Activated naive CD4-positive, alpha-beta T cell treated with anti-CD3 and anti-CD28 coated beads, Interleukin-2, amount 10 ng/mL, durations not matched to agents 7 days and 5 days (primary cell): ENCODE measurements around the gene ZNF141.
"Not testable (repeated sequence)": the region's sequence is repeated elsewhere in the genome, so short reads cannot be mapped to it uniquely, and the experiment has no call there.

Experiments used
- CTCF ChIA-PET: fragments of 350-600 bp; sonication (Branson Sonifier 250); formaldehyde crosslinking; loops from one replicate; lab custom pipeline; 2021; ENCODE audit warnings: antibody characterized with exemption; lab: Charles Lee
- DNase-seq: peaks from one replicate; pipeline ENCODE4 v3.0.0-alpha.2; 2020
- H3K27ac Mint-ChIP-seq: one replicate; pipeline ENCODE4 v1.8.0; 2021; ENCODE audit warnings: mild to moderate bottlenecking, moderate library complexity, mixed read lengths
- H3K27me3 Mint-ChIP-seq: one replicate; pipeline ENCODE4 v1.8.0; 2021; ENCODE audit warnings: mild to moderate bottlenecking, mixed read lengths
- H3K36me3 Mint-ChIP-seq: one replicate; pipeline ENCODE4 v1.8.0; 2021; ENCODE audit warnings: mixed read lengths
- H3K4me1 Mint-ChIP-seq: one replicate; pipeline ENCODE4 v1.8.0; 2021; ENCODE audit warnings: mixed read lengths
- H3K4me3 Mint-ChIP-seq: one replicate; pipeline ENCODE4 v1.8.0; 2021; ENCODE audit warnings: mild to moderate bottlenecking, moderate library complexity, mixed read lengths
- H3K9me3 Mint-ChIP-seq: one replicate; pipeline ENCODE4 v1.8.0; 2021; ENCODE audit warnings: mixed read lengths

The ZNF141 gene

GRCh38 chr4:337143-337931 lies at the start of gene ZNF141:
Gene ZNF141 (plus strand): TSS chr4:337814. CDS start chr4:337984, 170 bp downstream.
- Mint-ChIP-seq H3K27ac (peak within 1 kb of the TSS; percentile 99), H3K9me3 (peaks cover 54% of the 10 kb centered on the region), H3K27me3 (peaks cover 4% of the 10 kb centered on the region), H3K36me3 (peaks cover 67% of the 10 kb centered on the region), H3K4me3 (peak within 1 kb of the TSS; percentile 99), H3K4me1 (peaks cover 35% of the 10 kb centered on the region)
- peak; percentile 96 for DNase-seq
- CTCF ChIA-PET: no interaction called here

- Mint-ChIP-seq H3K36me3 (no peaks in the 10 kb centered on the region), H3K9me3 (peaks cover 31% of the 10 kb centered on the region), H3K27ac (no peak overlapping the region), H3K4me1 (no peaks in the 10 kb centered on the region), H3K4me3 (no peak overlapping the region), H3K27me3 (no peaks in the 10 kb centered on the region)
- CTCF ChIA-PET: no interaction called here
- no peak for DNase-seq
Observed at GRCh38 chr4:288891-289290, 48.7 kb upstream of the ZNF141 start.

GRCh38 chr4:294732-295131 lies 42.9 kb upstream of the ZNF141 start:
- Mint-ChIP-seq H3K36me3 (no peaks in the 10 kb centered on the region), H3K27ac (no peak overlapping the region), H3K4me3 (no peak overlapping the region), H3K27me3 (no peaks in the 10 kb centered on the region), H3K9me3 (peaks cover 37% of the 10 kb centered on the region), H3K4me1 (no peaks in the 10 kb centered on the region)
- CTCF ChIA-PET: no interaction called here
- no peak for DNase-seq

GRCh38 chr4:302381-302780 lies 35.2 kb upstream of the ZNF141 start:
- Mint-ChIP-seq H3K4me3 (no peak overlapping the region), H3K27me3 (peaks cover 26% of the 10 kb centered on the region), H3K36me3 (peaks cover 7% of the 10 kb centered on the region), H3K4me1 (peaks cover 13% of the 10 kb centered on the region), H3K27ac (no peak overlapping the region), H3K9me3 (peaks cover 51% of the 10 kb centered on the region)
- DNase-seq: no peak
- CTCF ChIA-PET: no interaction called here

- H3K27ac Mint-ChIP-seq, DNase-seq, H3K36me3 Mint-ChIP-seq, CTCF ChIA-PET, H3K4me3 Mint-ChIP-seq: not testable (repeated sequence)
- H3K27me3 Mint-ChIP-seq: peaks cover 26% of the 10 kb centered on the region
- H3K4me1 Mint-ChIP-seq: peaks cover 13% of the 10 kb centered on the region
- H3K9me3 Mint-ChIP-seq: peaks cover 51% of the 10 kb centered on the region
Observed at GRCh38 chr4:304516-304915, 33.1 kb upstream of the ZNF141 start.

GRCh38 chr4:304969-305680 lies 32.5 kb upstream of the ZNF141 start, which contains the start of gene ZNF732:
Gene ZNF732 (minus strand): TSS chr4:305474. CDS start chr4:305310, 164 bp downstream.
- H3K9me3 Mint-ChIP-seq: peaks cover 51% of the 10 kb centered on the region
- peaks cover 7% of the 10 kb centered on the region for H3K36me3 Mint-ChIP-seq
- no peak for DNase-seq
- H3K27me3 Mint-ChIP-seq: peaks cover 26% of the 10 kb centered on the region
- CTCF ChIA-PET: no interaction called here
- H3K27ac Mint-ChIP-seq: no peak within 1 kb of the TSS
- H3K4me1 Mint-ChIP-seq: peaks cover 13% of the 10 kb centered on the region
- H3K4me3 Mint-ChIP-seq: no peak within 1 kb of the TSS

- CTCF ChIA-PET: no interaction called here
- H3K9me3 Mint-ChIP-seq: peaks cover 52% of the 10 kb centered on the region
- DNase-seq: no peak
- H3K4me1 Mint-ChIP-seq: peaks cover 13% of the 10 kb centered on the region
- H3K27ac Mint-ChIP-seq: no peak overlapping the region
- H3K4me3 Mint-ChIP-seq: no peak overlapping the region
- H3K36me3 Mint-ChIP-seq: peaks cover 5% of the 10 kb centered on the region
- H3K27me3 Mint-ChIP-seq: peaks cover 26% of the 10 kb centered on the region
Observed at GRCh38 chr4:306551-306961, 31.1 kb upstream of the ZNF141 start.

GRCh38 chr4:309807-310206 lies 27.8 kb upstream of the ZNF141 start:
- H3K4me3 Mint-ChIP-seq: no peak overlapping the region
- H3K4me1 Mint-ChIP-seq: peaks cover 13% of the 10 kb centered on the region
- H3K27me3 Mint-ChIP-seq: peaks cover 12% of the 10 kb centered on the region
- no peak for DNase-seq
- CTCF ChIA-PET: no interaction called here
- no peaks in the 10 kb centered on the region for H3K36me3 Mint-ChIP-seq
- H3K27ac Mint-ChIP-seq: no peak overlapping the region
- peaks cover 36% of the 10 kb centered on the region for H3K9me3 Mint-ChIP-seq

GRCh38 chr4:314296-314903 lies 23.2 kb upstream of the ZNF141 start:
- Mint-ChIP-seq H3K36me3 (no peaks in the 10 kb centered on the region), H3K27me3 (no peaks in the 10 kb centered on the region), H3K4me1 (no peaks in the 10 kb centered on the region), H3K27ac (no peak overlapping the region), H3K4me3 (no peak overlapping the region), H3K9me3 (peaks cover 46% of the 10 kb centered on the region)
- CTCF ChIA-PET: no interaction called here
- DNase-seq: no peak

- Mint-ChIP-seq H3K27me3 (no peaks in the 10 kb centered on the region), H3K36me3 (peaks cover 1% of the 10 kb centered on the region), H3K4me1 (no peaks in the 10 kb centered on the region), H3K4me3 (no peak overlapping the region), H3K27ac (no peak overlapping the region), H3K9me3 (peaks cover 28% of the 10 kb centered on the region)
- CTCF ChIA-PET: no interaction called here
- DNase-seq: no peak
Observed at GRCh38 chr4:328729-329128, 8.9 kb upstream of the ZNF141 start.

- CTCF ChIA-PET: no interaction called here
- Mint-ChIP-seq H3K9me3 (peaks cover 42% of the 10 kb centered on the region), H3K36me3 (peaks cover 49% of the 10 kb centered on the region), H3K27me3 (peaks cover 4% of the 10 kb centered on the region), H3K4me1 (peaks cover 34% of the 10 kb centered on the region), H3K27ac (peak overlapping the region; percentile 85), H3K4me3 (peak overlapping the region; percentile 73)
- DNase-seq: no peak
Observed at GRCh38 chr4:335515-335914, 2.1 kb upstream of the ZNF141 start.

- DNase-seq: peak; percentile 21
- Mint-ChIP-seq H3K36me3 (peaks cover 56% of the 10 kb centered on the region), H3K4me1 (peaks cover 35% of the 10 kb centered on the region), H3K4me3 (peak overlapping the region; percentile 73), H3K9me3 (peaks cover 45% of the 10 kb centered on the region), H3K27ac (peak overlapping the region; percentile 85), H3K27me3 (peaks cover 4% of the 10 kb centered on the region)
- CTCF ChIA-PET: no interaction called here
Observed at GRCh38 chr4:336099-336892, 1.3 kb upstream of the ZNF141 start.

- H3K4me1 Mint-ChIP-seq: peaks cover 35% of the 10 kb centered on the region
- CTCF ChIA-PET: no interaction called here
- peaks cover 4% of the 10 kb centered on the region for H3K27me3 Mint-ChIP-seq
- peak overlapping the region; percentile 99 for H3K27ac Mint-ChIP-seq
- no peak for DNase-seq
- peaks cover 50% of the 10 kb centered on the region for H3K9me3 Mint-ChIP-seq
- H3K36me3 Mint-ChIP-seq: peaks cover 62% of the 10 kb centered on the region
- H3K4me3 Mint-ChIP-seq: peak overlapping the region; percentile 99
Observed at GRCh38 chr4:336893-337142, 796 bp upstream of the ZNF141 start.
